Gastrocnemius medialis (tissue), 4 donors: ENCODE measurements around the gene ABHD17B. TPM values are rescaled to one million over a fixed set of nuclear protein-coding genes. Genes with fewer than 3 reads are reported as not detected.

Source experiments
- ATAC-seq, 2 donors: fragments of 150-250 bp; one replicate each; pipeline ENCODE4 v1.9.1; 2016
- DNase-seq, 2 donors: peaks; one replicate each; pipeline ENCODE4 v3.0.0-alpha.2; 2019
- H3K27ac ChIP-seq, 4 donors: fragments of 200-600 bp; sonication (generic); 1 replicate in 1 of 4; 2 replicates in 3 of 4; pipeline ENCODE4 v1.5.1; 2016 to 2018; ENCODE audit warnings: mild to moderate bottlenecking in 2 of 4, moderate library complexity in 1 of 4
- H3K27me3 ChIP-seq, 3 donors: fragments of 200-600 bp; sonication (generic) in 2 of 3; 1 replicate in 1 of 3; 2 replicates in 2 of 3; pipeline versions ENCODE4 v1.5.1 to v1.6.0; 2016 to 2019; ENCODE audit warnings: mild to moderate bottlenecking in 1 of 3, moderate library complexity in 1 of 3
- H3K36me3 ChIP-seq, 2 donors: fragments of 200-600 bp; sonication (generic) in 1 of 2; one replicate each; pipeline ENCODE4 v1.5.1; 2017 to 2018
- H3K4me1 ChIP-seq, 2 donors: fragments of 200-600 bp; sonication (generic) in 1 of 2; one replicate each; pipeline ENCODE4 v1.5.1; 2016 to 2017; ENCODE audit warnings: mild to moderate bottlenecking in 2 of 2
- H3K4me3 ChIP-seq, 4 donors: fragments of 200-600 bp; sonication (generic) in 3 of 4; 1 replicate in 1 of 4; 2 replicates in 3 of 4; pipeline ENCODE4 v1.5.1; 2016 to 2019; ENCODE audit warnings: mild to moderate bottlenecking in 2 of 4
- H3K9me3 ChIP-seq, 3 donors: fragments of 200-600 bp; sonication (generic) in 2 of 3; 1 replicate in 1 of 3; 2 replicates in 2 of 3; pipeline ENCODE4 v1.5.1; 2016 to 2019
- CTCF ChIP-seq, 5 experiments: fragments of 450-650 bp in 3 of 5; fragments of 200-600 bp in 2 of 5; sonication (generic) in 2 of 5; IDR thresholded peaks in 4 of 5; conservative IDR thresholded peaks in 1 of 5; 1 replicate in 4 of 5; 2 replicates in 1 of 5; pipeline ENCODE4 v1.5.1; 2016 to 2019; ENCODE audit warnings: antibody characterized with exemption in 5 of 5, mild to moderate bottlenecking in 3 of 5, moderate library complexity in 3 of 5
- POLR2A ChIP-seq, 2 donors: fragments of 450-650 bp; IDR thresholded peaks; one replicate each; pipeline ENCODE4 v1.6.1; 2017; ENCODE audit warnings: antibody characterized with exemption in 2 of 2, mild to moderate bottlenecking in 2 of 2, moderate library complexity in 2 of 2
- in situ Hi-C, 4 donors: fragments of 200-750 bp; cut with MboI; loops; one replicate each; pipeline versions ENCODE4 v1.15.0 to v1.8.0; 2017; ENCODE audit warnings: low sequenced_read_pairs in 4 of 4
- intact Hi-C: fragments of 100-400 bp; cut with DNase I; formaldehyde crosslinking; loops from one replicate; pipeline ENCODE4 v1.15.1; 2023; ENCODE audit warnings: low total_unique reads
- total RNA-seq, 4 donors: library from RNA; depleted of rRNA; stranded (reverse); fragments of >200 nt; gene quantifications; one replicate each; pipeline versions ENCODE4 v1.1.0 to v1.2.3, GENCODE V29; 2016

ABHD17B gene
- total RNA-seq, 4 donors from 2014 or later = 20.7 to 35.0 (median 27.0) TPM

- no peak for DNase-seq
- no peak for TF ChIP-seq POLR2A (IDR thresholded peaks at IDR 0.05)
- no peak for TF ChIP-seq CTCF (IDR thresholded peaks at IDR 0.05 in 4 of 5, conservative IDR thresholded peaks at IDR 0.05 in 1 of 5)
- in situ Hi-C loops (loop anchor here in 1 of 4 donors (25.0 kb wide), 1 partner anchor 96 kb away; the partner anchor contains the start of gene CEMIP2), intact Hi-C loops (no loop called here)
- no peak overlapping the region for H3K27ac ChIP-seq
- H3K36me3 ChIP-seq = peaks cover 0 to 6% of the 10 kb centered on the region in 2 donors
- H3K27me3 ChIP-seq = no peaks in the 10 kb centered on the region
- no peaks in the 10 kb centered on the region for H3K9me3 ChIP-seq
- no peaks in the 10 kb centered on the region for H3K4me1 ChIP-seq
- no peak for ATAC-seq
- H3K4me3 ChIP-seq = no peak overlapping the region
Measured at GRCh38 chr9:71858102-71858798, 52.7 kb downstream of the ABHD17B start.

- Histone ChIP-seq H3K36me3 (peaks cover 0 to 6% of the 10 kb centered on the region in 2 donors), H3K4me1 (no peaks in the 10 kb centered on the region), H3K9me3 (no peaks in the 10 kb centered on the region), H3K27me3 (no peaks in the 10 kb centered on the region), H3K27ac (no peak overlapping the region), H3K4me3 (no peak overlapping the region)
- ATAC-seq (no peak), DNase-seq (no peak)
- intact Hi-C loops (no loop called here), in situ Hi-C loops (loop anchor here in 1 of 4 donors (25.0 kb wide), 1 partner anchor 95 kb away; the partner anchor contains the start of gene CEMIP2)
- TF ChIP-seq POLR2A (IDR thresholded peaks at IDR 0.05) = no peak
- no peak for TF ChIP-seq CTCF (IDR thresholded peaks at IDR 0.05 in 4 of 5, conservative IDR thresholded peaks at IDR 0.05 in 1 of 5)
Measured at GRCh38 chr9:71857159-71857558, 53.8 kb downstream of the ABHD17B start.

GRCh38 chr9:71854811-71855210, 56.2 kb downstream of the ABHD17B start:
- TF ChIP-seq CTCF (IDR thresholded peaks at IDR 0.05 in 4 of 5, conservative IDR thresholded peaks at IDR 0.05 in 1 of 5) = no peak
- no peak for TF ChIP-seq POLR2A (IDR thresholded peaks at IDR 0.05)
- Histone ChIP-seq H3K4me1 (no peaks in the 10 kb centered on the region), H3K27me3 (no peaks in the 10 kb centered on the region), H3K9me3 (no peaks in the 10 kb centered on the region), H3K4me3 (no peak overlapping the region), H3K27ac (no peak overlapping the region), H3K36me3 (peaks cover 0 to 4% of the 10 kb centered on the region in 2 donors)
- DNase-seq (no peak), ATAC-seq (no peak)
- in situ Hi-C loops (loop anchor here in 1 of 4 donors (25.0 kb wide), 1 partner anchor 93 kb away; the partner anchor contains the start of gene CEMIP2), intact Hi-C loops (no loop called here)

GRCh38 chr9:71853084-71853483, 57.9 kb downstream of the ABHD17B start:
- H3K27ac ChIP-seq = no peak overlapping the region
- no peaks in the 10 kb centered on the region for H3K36me3 ChIP-seq
- H3K4me3 ChIP-seq = no peak overlapping the region
- H3K4me1 ChIP-seq = no peaks in the 10 kb centered on the region
- no peaks in the 10 kb centered on the region for H3K27me3 ChIP-seq
- no peak for ATAC-seq
- in situ Hi-C loops = loop anchor here in 1 of 4 donors (25.0 kb wide), 1 partner anchor 91 kb away; the partner anchor contains the start of gene CEMIP2
- H3K9me3 ChIP-seq = no peaks in the 10 kb centered on the region
- TF ChIP-seq POLR2A (IDR thresholded peaks at IDR 0.05) = no peak
- no peak for TF ChIP-seq CTCF (IDR thresholded peaks at IDR 0.05 in 4 of 5, conservative IDR thresholded peaks at IDR 0.05 in 1 of 5)
- intact Hi-C loops = no loop called here
- DNase-seq = no peak
